Progenitor cell of endocrine pancreas (in vitro differentiated cells): ENCODE results near the gene SIGLEC7. TPM values are rescaled to one million over a fixed set of nuclear protein-coding genes. Genes with fewer than 3 reads are reported as not detected.

Experiments
- DNase-seq: peaks from one replicate; pipeline ENCODE4 v3.0.0; 2021; ENCODE audit warnings: low spot score; ENCODE audit not compliant: unreplicated experiment
- H3K27ac Mint-ChIP-seq: 2 replicates; pipeline ENCODE4 v1.8.0; 2021; ENCODE audit warnings: mild to moderate bottlenecking, moderate library complexity, mixed read lengths
- H3K27me3 Mint-ChIP-seq: 2 replicates; pipeline ENCODE4 v1.8.0; 2021; ENCODE audit warnings: mixed read lengths
- H3K36me3 Mint-ChIP-seq: 2 replicates; pipeline ENCODE4 v1.8.0; 2022; ENCODE audit warnings: mixed read lengths; ENCODE audit not compliant: insufficient read depth
- H3K4me1 Mint-ChIP-seq: 2 replicates; pipeline ENCODE4 v1.8.0; 2021; ENCODE audit warnings: low read depth, mixed read lengths
- H3K4me3 Mint-ChIP-seq: 2 replicates; pipeline ENCODE4 v1.8.0; 2021; ENCODE audit warnings: low read depth, mild to moderate bottlenecking, moderate library complexity, mixed read lengths
- H3K9me3 Mint-ChIP-seq: 2 replicates; pipeline ENCODE4 v1.8.0; 2021; ENCODE audit warnings: low read depth, mixed read lengths
- CTCF ChIP-seq: fragments of 200-600 bp; sonication (generic); IDR thresholded peaks from one replicate; pipeline ENCODE4 v1.5.0; 2021; ENCODE audit warnings: antibody characterized with exemption, mild to moderate bottlenecking; ENCODE audit not compliant: unreplicated experiment
- total RNA-seq: library from RNA; stranded (reverse); gene quantifications from 2 replicates; pipeline ENCODE4 v1.2.1, GENCODE V29; 2021

Gene SIGLEC7
- total RNA-seq, 1 donor from 2014 or later, result not detected

GRCh38 chr19:51097166-51097738 lies 44.8 kb upstream of the SIGLEC7 start:
- Mint-ChIP-seq H3K27me3 (peaks cover 9% of the 10 kb centered on the region), H3K36me3 (no peaks in the 10 kb centered on the region), H3K9me3 (no peaks in the 10 kb centered on the region), H3K4me1 (peaks cover 12% of the 10 kb centered on the region), H3K27ac (no peak overlapping the region), H3K4me3 (no peak overlapping the region)
- peak; percentile 68 for DNase-seq
- peak; percentile 72 for TF ChIP-seq CTCF

- Mint-ChIP-seq H3K4me1 (peaks cover 12% of the 10 kb centered on the region), H3K27ac (no peak overlapping the region), H3K27me3 (peaks cover 4% of the 10 kb centered on the region), H3K9me3 (no peaks in the 10 kb centered on the region), H3K4me3 (no peak overlapping the region), H3K36me3 (no peaks in the 10 kb centered on the region)
- no peak for DNase-seq
- TF ChIP-seq CTCF, result no peak
Observed at GRCh38 chr19:51097796-51098195, 44.3 kb upstream of the SIGLEC7 start.

- DNase-seq, result no peak
- Mint-ChIP-seq H3K27me3 (peaks cover 4% of the 10 kb centered on the region), H3K4me1 (peaks cover 6% of the 10 kb centered on the region), H3K4me3 (no peak overlapping the region), H3K36me3 (peaks cover 2% of the 10 kb centered on the region), H3K27ac (no peak overlapping the region), H3K9me3 (no peaks in the 10 kb centered on the region)
- no peak for TF ChIP-seq CTCF
Observed at GRCh38 chr19:51098365-51099046, 43.6 kb upstream of the SIGLEC7 start.

GRCh38 chr19:51099047-51099382 lies 43.1 kb upstream of the SIGLEC7 start:
- H3K27me3 Mint-ChIP-seq, result peaks cover 4% of the 10 kb centered on the region
- no peak for DNase-seq
- no peak overlapping the region for H3K4me3 Mint-ChIP-seq
- H3K4me1 Mint-ChIP-seq, result peaks cover 5% of the 10 kb centered on the region
- TF ChIP-seq CTCF, result no peak
- peaks cover 2% of the 10 kb centered on the region for H3K36me3 Mint-ChIP-seq
- H3K9me3 Mint-ChIP-seq, result no peaks in the 10 kb centered on the region
- no peak overlapping the region for H3K27ac Mint-ChIP-seq

- TF ChIP-seq CTCF, result no peak
- no peaks in the 10 kb centered on the region for H3K4me1 Mint-ChIP-seq
- H3K27ac Mint-ChIP-seq, result no peak overlapping the region
- DNase-seq, result no peak
- no peak overlapping the region for H3K4me3 Mint-ChIP-seq
- H3K27me3 Mint-ChIP-seq, result no peaks in the 10 kb centered on the region
- peaks cover 3% of the 10 kb centered on the region for H3K36me3 Mint-ChIP-seq
- no peaks in the 10 kb centered on the region for H3K9me3 Mint-ChIP-seq
Observed at GRCh38 chr19:51100601-51101000, 41.5 kb upstream of the SIGLEC7 start.
